Panc1 (cell line): ENCODE measurements around the gene MT1B. TPM values are rescaled to one million over a fixed set of nuclear protein-coding genes. Genes with fewer than 3 reads are reported as not detected.

Experiments
- ATAC-seq: fragments of 200-7000 bp; cut with Tn5 transposase; 2 replicates; pipeline ENCODE4 v1.9.1; 2020; ENCODE audit warnings: mild to moderate bottlenecking, moderate library complexity
- BruUV-seq: library from RNA; stranded (reverse); fragments of 400-500 nt; replicated peaks from 2 replicates; lab custom pipeline; 2021; lab: Mats Ljungman, UMichigan
- CTCF ChIA-PET: fragments of 300-600 bp; sonication (Branson Sonifier 250); formaldehyde crosslinking; loops from one replicate; lab custom pipeline; 2022; ENCODE audit warnings: antibody characterized with exemption; lab: Charles Lee
- POLR2A ChIA-PET: fragments of 300-600 bp; sonication (Branson Sonifier 250); formaldehyde crosslinking; loops from one replicate; lab custom pipeline; 2022; ENCODE audit warnings: antibody characterized with exemption; lab: Charles Lee
- DNase-seq: peaks from one replicate; pipeline ENCODE4 v3.0.0-alpha.2; 2010; ENCODE audit warnings: low read depth, low spot score
- H3K27ac ChIP-seq: 2 replicates; pipeline ENCODE4 v1.5.1; 2011; ENCODE audit warnings: mild to moderate bottlenecking, low read length, inconsistent platforms
- H3K27me3 ChIP-seq: fragments of 200-500 bp; sonication (Bioruptor generic); 2 replicates; pipeline ENCODE4 v1.6.0; 2014; ENCODE audit warnings: low read length, inconsistent platforms; ENCODE audit not compliant: control insufficient read depth, insufficient read depth
- H3K36me3 ChIP-seq: fragments of 200-500 bp; sonication (Bioruptor generic); 2 replicates; pipeline ENCODE4 v1.5.1; 2014; ENCODE audit warnings: inconsistent platforms, mild to moderate bottlenecking, low read length, moderate library complexity; ENCODE audit not compliant: control insufficient read depth, insufficient read depth
- H3K4me1 ChIP-seq: 2 replicates; pipeline ENCODE4 v1.5.1; 2011; ENCODE audit warnings: inconsistent platforms, mild to moderate bottlenecking, low read length, moderate library complexity; ENCODE audit not compliant: control insufficient read depth, insufficient read depth
- H3K4me3 ChIP-seq, 2 experiments: 2 replicates each; pipeline ENCODE4 v1.5.1; 2011 to 2012; ENCODE audit warnings: low read depth in 2 of 2, low read length in 2 of 2, mild to moderate bottlenecking in 2 of 2, inconsistent platforms in 1 of 2, moderate library complexity in 1 of 2
- H3K9me3 ChIP-seq: fragments of 200-500 bp; sonication (Bioruptor generic); 2 replicates; pipeline ENCODE4 v1.5.1; 2014; ENCODE audit warnings: low read depth, mild to moderate bottlenecking, inconsistent platforms, low read length, moderate library complexity; ENCODE audit not compliant: control insufficient read depth, insufficient read depth
- POLR2AphosphoS5 ChIP-seq: IDR thresholded peaks from 2 replicates; pipeline ENCODE4 v1.6.1; 2012; ENCODE audit warnings: mild to moderate bottlenecking, low read depth, low read length, moderate library complexity
- SIN3A ChIP-seq: IDR thresholded peaks from 2 replicates; pipeline ENCODE4 v1.6.1; 2012; ENCODE audit warnings: low read depth, mild to moderate bottlenecking, low read length, moderate library complexity, borderline replicate concordance; ENCODE audit not compliant: insufficient read depth
- TCF7L2 ChIP-seq: IDR thresholded peaks from 2 replicates; pipeline ENCODE4 v1.6.1; 2011; ENCODE audit warnings: mild to moderate bottlenecking, low read depth, low read length, inconsistent platforms
- in situ Hi-C: cut with HindIII; loops from 2 replicates; pipeline ENCODE4 v1.10.0; 2016; ENCODE audit warnings: low sequenced_read_pairs, low pct_unique_long_range_greater_than_20kb
- intact Hi-C: fragments of 100-400 bp; cut with micrococcal nuclease; formaldehyde crosslinking; loops from one replicate; pipeline ENCODE4 v1.10.0; 2022; ENCODE audit not compliant: unreplicated experiment
- total RNA-seq: library from RNA; stranded (reverse); gene quantifications from one replicate; pipeline ENCODE4 v1.2.1, GENCODE V29; 2021; ENCODE audit not compliant: unreplicated experiment
- TF ChIP-seq, protein P1 (sequence below), 2 experiments: IDR thresholded peaks; 2 replicates each; pipeline ENCODE4 v1.6.1; 2011 to 2012; ENCODE audit warnings: low read depth in 2 of 2, control low read depth in 1 of 2, low read length in 1 of 2, mild to moderate bottlenecking in 1 of 2, moderate library complexity in 1 of 2; ENCODE audit not compliant: insufficient read depth in 1 of 2
- TF ChIP-seq, protein P2 (sequence below): fragments of 450-650 bp; IDR thresholded peaks from 2 replicates; pipeline ENCODE4 v1.5.1; 2017; ENCODE audit warnings: mild to moderate bottlenecking

MT1B gene
- total RNA-seq, 1 experiment from 2014 or later = not detected

GRCh38 chr16:56684926-56685590 lies 33.4 kb downstream of the MT1B start:
- no peaks in the 10 kb centered on the region; the same call in 1 of the 2 replicates for H3K9me3 ChIP-seq
- POLR2A ChIA-PET = no interaction called here
- no peak for DNase-seq
- TF ChIP-seq POLR2AphosphoS5 = no peak
- TF ChIP-seq, protein P1, sequence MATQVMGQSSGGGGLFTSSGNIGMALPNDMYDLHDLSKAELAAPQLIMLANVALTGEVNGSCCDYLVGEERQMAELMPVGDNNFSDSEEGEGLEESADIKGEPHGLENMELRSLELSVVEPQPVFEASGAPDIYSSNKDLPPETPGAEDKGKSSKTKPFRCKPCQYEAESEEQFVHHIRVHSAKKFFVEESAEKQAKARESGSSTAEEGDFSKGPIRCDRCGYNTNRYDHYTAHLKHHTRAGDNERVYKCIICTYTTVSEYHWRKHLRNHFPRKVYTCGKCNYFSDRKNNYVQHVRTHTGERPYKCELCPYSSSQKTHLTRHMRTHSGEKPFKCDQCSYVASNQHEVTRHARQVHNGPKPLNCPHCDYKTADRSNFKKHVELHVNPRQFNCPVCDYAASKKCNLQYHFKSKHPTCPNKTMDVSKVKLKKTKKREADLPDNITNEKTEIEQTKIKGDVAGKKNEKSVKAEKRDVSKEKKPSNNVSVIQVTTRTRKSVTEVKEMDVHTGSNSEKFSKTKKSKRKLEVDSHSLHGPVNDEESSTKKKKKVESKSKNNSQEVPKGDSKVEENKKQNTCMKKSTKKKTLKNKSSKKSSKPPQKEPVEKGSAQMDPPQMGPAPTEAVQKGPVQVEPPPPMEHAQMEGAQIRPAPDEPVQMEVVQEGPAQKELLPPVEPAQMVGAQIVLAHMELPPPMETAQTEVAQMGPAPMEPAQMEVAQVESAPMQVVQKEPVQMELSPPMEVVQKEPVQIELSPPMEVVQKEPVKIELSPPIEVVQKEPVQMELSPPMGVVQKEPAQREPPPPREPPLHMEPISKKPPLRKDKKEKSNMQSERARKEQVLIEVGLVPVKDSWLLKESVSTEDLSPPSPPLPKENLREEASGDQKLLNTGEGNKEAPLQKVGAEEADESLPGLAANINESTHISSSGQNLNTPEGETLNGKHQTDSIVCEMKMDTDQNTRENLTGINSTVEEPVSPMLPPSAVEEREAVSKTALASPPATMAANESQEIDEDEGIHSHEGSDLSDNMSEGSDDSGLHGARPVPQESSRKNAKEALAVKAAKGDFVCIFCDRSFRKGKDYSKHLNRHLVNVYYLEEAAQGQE (IDR thresholded peaks at IDR 0.05; ENCODE audit: insufficient read depth in 1 of 2, low read depth in 2 of 2, low read length in 1 of 2) = no peak
- TF ChIP-seq, protein P2, sequence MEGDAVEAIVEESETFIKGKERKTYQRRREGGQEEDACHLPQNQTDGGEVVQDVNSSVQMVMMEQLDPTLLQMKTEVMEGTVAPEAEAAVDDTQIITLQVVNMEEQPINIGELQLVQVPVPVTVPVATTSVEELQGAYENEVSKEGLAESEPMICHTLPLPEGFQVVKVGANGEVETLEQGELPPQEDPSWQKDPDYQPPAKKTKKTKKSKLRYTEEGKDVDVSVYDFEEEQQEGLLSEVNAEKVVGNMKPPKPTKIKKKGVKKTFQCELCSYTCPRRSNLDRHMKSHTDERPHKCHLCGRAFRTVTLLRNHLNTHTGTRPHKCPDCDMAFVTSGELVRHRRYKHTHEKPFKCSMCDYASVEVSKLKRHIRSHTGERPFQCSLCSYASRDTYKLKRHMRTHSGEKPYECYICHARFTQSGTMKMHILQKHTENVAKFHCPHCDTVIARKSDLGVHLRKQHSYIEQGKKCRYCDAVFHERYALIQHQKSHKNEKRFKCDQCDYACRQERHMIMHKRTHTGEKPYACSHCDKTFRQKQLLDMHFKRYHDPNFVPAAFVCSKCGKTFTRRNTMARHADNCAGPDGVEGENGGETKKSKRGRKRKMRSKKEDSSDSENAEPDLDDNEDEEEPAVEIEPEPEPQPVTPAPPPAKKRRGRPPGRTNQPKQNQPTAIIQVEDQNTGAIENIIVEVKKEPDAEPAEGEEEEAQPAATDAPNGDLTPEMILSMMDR = no peak
- TF ChIP-seq SIN3A = no peak
- TF ChIP-seq TCF7L2 = no peak
- no peak overlapping the region for H3K4me3 ChIP-seq
- ATAC-seq = no peak
- CTCF ChIA-PET = no interaction called here
- in situ Hi-C loops = no loop called here
- no TSS peak for BruUV-seq
- H3K27me3 ChIP-seq = no peaks in the 10 kb centered on the region
- H3K27ac ChIP-seq = no peak overlapping the region
- peaks cover 7% of the 10 kb centered on the region for H3K4me1 ChIP-seq
- intact Hi-C loops = no loop called here
- H3K36me3 ChIP-seq = no peaks in the 10 kb centered on the region

GRCh38 chr16:56686758-56687157 lies 35.1 kb downstream of the MT1B start:
- ChIA-PET CTCF (no interaction called here), POLR2A (no interaction called here)
- Histone ChIP-seq H3K4me3 (no peak overlapping the region), H3K27me3 (no peaks in the 10 kb centered on the region), H3K27ac (no peak overlapping the region), H3K4me1 (peaks cover 7% of the 10 kb centered on the region; the same call in 1 of the 2 replicates), H3K9me3 (no peaks in the 10 kb centered on the region; the same call in 1 of the 2 replicates), H3K36me3 (no peaks in the 10 kb centered on the region)
- DNase-seq (no peak), ATAC-seq (no peak)
- intact Hi-C loops (no loop called here), in situ Hi-C loops (no loop called here)
- TF ChIP-seq TCF7L2 = no peak
- no peak for TF ChIP-seq POLR2AphosphoS5
- TF ChIP-seq, protein P2 = no peak
- no TSS peak for BruUV-seq
